Measurements from ENCODE around the gene NYAP1. TPM values are rescaled to one million over a fixed set of nuclear protein-coding genes. Genes with fewer than 3 reads are reported as not detected.

NYAP1 gene
- total and polyA plus RNA-seq, 2 of the 8 experiments (the other 6 are each of a cell fraction or from before 2014, with no cell fraction given), result 1.9 to 4.6 TPM

DNA sequence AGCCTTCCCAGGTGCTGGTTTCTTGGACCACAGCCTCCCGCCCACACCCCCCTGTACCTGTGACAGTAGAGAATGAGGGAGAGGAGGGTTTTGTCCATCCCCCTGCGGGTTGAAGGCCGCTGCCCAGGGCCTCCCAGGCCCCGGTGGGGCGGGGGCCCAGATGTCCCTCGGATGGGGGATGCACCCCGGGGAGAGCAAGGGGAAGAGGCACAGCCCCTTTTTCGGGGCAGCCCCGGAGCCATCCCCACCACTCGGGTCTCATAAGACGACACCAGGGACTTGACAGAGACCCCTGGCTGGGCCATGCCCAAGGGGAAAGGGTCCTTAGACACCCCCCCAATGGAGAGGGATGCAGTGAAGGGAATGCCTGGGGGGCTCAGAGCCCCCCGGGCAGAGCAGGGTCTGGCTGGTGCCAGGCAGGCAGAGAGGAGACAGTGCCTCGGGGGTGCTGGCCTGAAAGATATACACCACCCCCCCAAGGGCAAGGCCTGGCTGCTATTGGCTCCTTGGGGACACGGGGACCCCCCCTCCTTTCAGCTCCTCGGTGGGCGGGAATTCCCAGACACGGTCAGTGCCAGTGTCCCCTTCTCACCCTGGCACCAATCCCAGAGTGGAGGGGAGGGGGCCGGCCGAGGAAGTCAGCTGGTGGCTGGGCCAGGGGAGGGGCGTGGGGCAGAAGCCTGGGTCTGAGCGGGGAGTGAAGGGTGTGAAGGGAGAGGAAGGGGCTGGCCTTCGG is 15.9 kb upstream of the NYAP1 start:
- Histone ChIP-seq H3K9ac (replicated peaks in 1 of 4; ENCODE audit: extremely low read depth in 1 of 4, low read depth in 3 of 4, low read length in 3 of 4) (no peak overlapping the region), H3K23ac (ENCODE audit: insufficient read length) (no peak overlapping the region), H3K27me3 (replicated peaks in 1 of 4; ENCODE audit: control insufficient read depth in 3 of 4, extremely low read depth in 1 of 4, insufficient read depth in 3 of 4, low read length in 3 of 4) (no peaks in the 10 kb centered on the region), H3K4me1 (replicated peaks in 1 of 4; ENCODE audit: control insufficient read depth in 3 of 4, insufficient read depth in 4 of 4, low read length in 3 of 4) (peaks cover 0 to 8% (median 3%) of the 10 kb centered on the region in 4 experiments; a peak in 6 of 7 replicates), H3K79me2 (ENCODE audit: control insufficient read depth in 1 of 2, insufficient read depth in 2 of 2, low read length in 2 of 2) (no peaks in the 10 kb centered on the region), H3K79me1 (ENCODE audit: low read depth, low read length) (no peaks in the 10 kb centered on the region), H2BK15ac (ENCODE audit: low read length) (no peak overlapping the region), H2BK20ac (ENCODE audit: low read length) (no peak overlapping the region), H3K4me3 (ENCODE audit: extremely low read depth in 1 of 4, insufficient read depth in 2 of 4, low read depth in 3 of 4, low read length in 4 of 4) (no peak overlapping the region), H3K23me2 (ENCODE audit: low read depth, low read length) (no peaks in the 10 kb centered on the region), H3K9me3 (ENCODE audit: insufficient read depth in 2 of 2, low read depth in 1 of 2, low read length in 1 of 2) (no peaks in the 10 kb centered on the region), H2AK5ac (ENCODE audit: low read depth, low read length) (no peak overlapping the region), H3K56ac (replicated peaks; ENCODE audit: insufficient read length, low read depth, low read length) (no peak overlapping the region), H2BK120ac (replicated peaks; ENCODE audit: low read depth, low read length) (no peak overlapping the region), H3K4me2 (ENCODE audit: insufficient read depth in 1 of 2, low read depth in 2 of 2, low read length in 2 of 2) (no peak overlapping the region), H3K14ac (ENCODE audit: insufficient read length) (no peak overlapping the region), H2AFZ (ENCODE audit: low read length) (no peak overlapping the region), H4K20me1 (replicated peaks in 1 of 2; ENCODE audit: control insufficient read depth in 1 of 2, insufficient read depth in 2 of 2, low read length in 2 of 2) (no peaks in the 10 kb centered on the region), H4K91ac (replicated peaks; ENCODE audit: insufficient read length, low read length) (no peak overlapping the region), H2BK5ac (ENCODE audit: low read depth, low read length) (no peak overlapping the region), H2BK12ac (ENCODE audit: low read depth, low read length) (no peak overlapping the region), H4K5ac (ENCODE audit: insufficient read length, low read depth, low read length) (no peak overlapping the region), H4K8ac (ENCODE audit: extremely low read depth, insufficient read depth, low read length) (no peak overlapping the region), H3K27ac (ENCODE audit: low read depth, low read length) (no peak overlapping the region), H3K36me3 (ENCODE audit: control insufficient read depth in 2 of 4, insufficient read depth in 4 of 4, low read length in 3 of 4) (no peaks in the 10 kb centered on the region), H3K18ac (ENCODE audit: extremely low read depth, low read length) (no peak overlapping the region), H3K4ac (replicated peaks; ENCODE audit: insufficient read length, low read depth, low read length) (no peak overlapping the region)
- WGBS, 2 experiments (ENCODE audit: extremely low coverage in 1 of 2, insufficient coverage in 1 of 2, insufficient read length in 1 of 2, insufficient replicate concordance in 2 of 2, low coverage in 1 of 2, low lambda C conversion rate in 2 of 2, missing lambda C conversion rate in 1 of 2), result 93% methylated on average over 14 of the region's 22 CpGs; no CpG with 5 or more reads in 1 of the 2 experiments
- no peak for DNase-seq (ENCODE audit: low read depth in 1 of 2, low spot score in 2 of 2)
- no peak for FAIRE-seq
- CTCF ChIA-PET (ENCODE audit: partially characterized antibody), result interaction anchor here (0.6 to 12.4 kb wide), 15 partner anchors 11 to 126 kb away, joined by 3 to 152 read pairs (median 6); partner anchors contain the start of genes NYAP1 and TSC22D4
- no peak for TF ChIP-seq CEBPB (IDR thresholded peaks at IDR 0.05; ENCODE audit: low read depth, low read length)
- TF ChIP-seq CHD2 (IDR thresholded peaks at IDR 0.05; ENCODE audit: low read length), result no peak
- no peak for TF ChIP-seq SIRT6 (IDR thresholded peaks at IDR 0.05; ENCODE audit: low read length)
- TF ChIP-seq RXRA (IDR thresholded peaks at IDR 0.05; ENCODE audit: insufficient read depth, low read depth, low read length), result no peak
- no peak for TF ChIP-seq BACH1 (IDR thresholded peaks at IDR 0.05; ENCODE audit: low read length)
- no peak for TF ChIP-seq POU5F1 (IDR thresholded peaks at IDR 0.05; ENCODE audit: low read depth, low read length)
- TF ChIP-seq CBX5 (IDR thresholded peaks at IDR 0.05; ENCODE audit: low read depth, low read length), result no peak
- TF ChIP-seq CTBP2 (IDR thresholded peaks at IDR 0.05; ENCODE audit: borderline replicate concordance, insufficient read depth, insufficient read length, low read length), result no peak
- TF ChIP-seq TEAD4 (IDR thresholded peaks at IDR 0.05; ENCODE audit: low read depth, low read length), result no peak
- no peak for TF ChIP-seq EP300 (IDR thresholded peaks at IDR 0.05; ENCODE audit: borderline replicate concordance in 1 of 2, low read depth in 2 of 2, low read length in 2 of 2)
- TF ChIP-seq SIX5 (IDR thresholded peaks at IDR 0.05; ENCODE audit: low read depth, low read length), result no peak
- TF ChIP-seq RBBP5 (IDR thresholded peaks at IDR 0.05; ENCODE audit: borderline replicate concordance, low read depth, low read length), result no peak
- TF ChIP-seq JUND (IDR thresholded peaks at IDR 0.05; ENCODE audit: low read length), result no peak
- POLR2A ChIA-PET (ENCODE audit: partially characterized antibody), result interaction anchor here (0.9 kb wide), 1 partner anchor 34 kb away, joined by 3 read pairs; no protein-coding TSS in a partner anchor

Measured in H1 (cell line).